ENCODE measurements around the gene NMNAT3.

The NMNAT3 gene

DNA sequence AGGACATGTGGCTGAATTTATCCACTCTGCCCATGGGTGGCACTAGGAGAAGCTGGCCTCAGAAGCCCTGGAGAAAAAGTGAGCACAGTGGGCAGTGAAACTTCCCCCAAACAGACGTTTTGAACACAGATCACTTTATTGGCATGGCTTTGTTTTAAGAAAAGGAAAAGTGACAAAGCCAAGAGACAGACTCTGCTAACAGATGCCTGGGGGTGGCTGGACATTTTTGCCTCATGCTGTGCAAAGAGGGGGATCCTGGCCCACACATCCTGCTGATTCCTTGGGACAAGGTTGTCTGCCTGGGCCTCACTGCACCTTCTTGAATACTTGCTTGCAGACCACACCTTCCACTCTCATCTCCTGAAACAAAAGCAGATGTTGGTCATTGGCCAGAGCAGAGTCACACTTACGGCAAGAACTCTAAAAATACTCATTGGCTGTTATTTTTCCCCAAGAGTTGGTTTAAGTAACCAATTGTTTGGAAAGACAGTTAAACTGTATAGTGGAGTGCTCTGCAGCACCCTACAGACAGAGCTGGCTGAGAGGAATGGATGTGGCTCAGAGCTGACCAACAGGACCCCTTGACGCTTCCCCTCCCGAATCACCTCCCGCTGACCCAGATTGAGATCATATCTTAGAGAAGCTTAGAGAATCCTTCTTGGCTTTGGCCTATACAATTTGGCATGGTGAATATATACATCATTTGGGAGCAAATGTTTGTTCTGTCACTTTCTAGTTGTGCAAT lies 160.3 kb downstream of the NMNAT3 start:
- no peak for DNase-seq

DNA sequence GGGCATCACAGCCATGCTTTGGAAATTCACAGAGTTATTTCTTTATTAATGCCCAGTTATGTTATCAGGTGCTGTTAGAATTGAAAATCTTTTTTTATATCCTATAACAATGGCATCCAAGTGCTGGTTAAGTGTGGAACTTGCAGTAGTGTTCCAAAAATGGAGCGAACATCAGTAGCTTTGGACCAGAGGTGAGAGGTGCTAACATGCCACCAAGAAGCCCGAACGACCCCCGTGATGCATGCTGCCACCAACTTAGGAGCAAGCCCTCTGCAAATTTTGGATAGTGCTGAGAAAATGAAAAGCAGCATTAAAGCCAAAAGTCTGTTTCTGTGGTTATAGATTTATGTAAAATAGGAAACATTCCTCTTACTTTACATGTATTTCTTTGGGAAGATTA lies 163.0 kb downstream of the NMNAT3 start:
- DNase-seq = no peak
